GM12865 (cell line): ENCODE results near the gene SNORC.

Experiments
- DNase-seq: peaks from one replicate; pipeline ENCODE4 v3.0.0; 2010; ENCODE audit warnings: low read depth
- H3K4me3 ChIP-seq: 2 replicates; pipeline ENCODE4 v1.5.1; 2011; ENCODE audit warnings: mild to moderate bottlenecking, low read depth, low read length, control low read depth
- CTCF ChIP-seq: IDR thresholded peaks from 2 replicates; pipeline ENCODE4 v1.5.1; 2011; ENCODE audit warnings: low read length, control low read depth, low read depth, inconsistent platforms; ENCODE audit not compliant: insufficient read depth; ENCODE audit errors: missing control alignments

SNORC gene

GRCh38 chr2:232854082-232854481 is 16.0 kb upstream of the SNORC start:
- no peak for DNase-seq
- no peak for TF ChIP-seq CTCF
- H3K4me3 ChIP-seq = no peak overlapping the region

GRCh38 chr2:232857158-232857563 is 12.9 kb upstream of the SNORC start:
- no peak overlapping the region for H3K4me3 ChIP-seq
- no peak for TF ChIP-seq CTCF
- DNase-seq = no peak

- DNase-seq = no peak
- no peak for TF ChIP-seq CTCF
- no peak overlapping the region for H3K4me3 ChIP-seq
These were observed 10.6 kb upstream of the SNORC start for GRCh38 chr2:232859385-232859916.

- TF ChIP-seq CTCF = no peak
- DNase-seq = no peak
- H3K4me3 ChIP-seq = no peak overlapping the region
These were observed 9.3 kb upstream of the SNORC start for GRCh38 chr2:232860593-232861241.

GRCh38 chr2:232861353-232861752 is 8.7 kb upstream of the SNORC start:
- DNase-seq = no peak
- no peak overlapping the region for H3K4me3 ChIP-seq
- no peak for TF ChIP-seq CTCF

- TF ChIP-seq CTCF = no peak
- H3K4me3 ChIP-seq = no peak overlapping the region
- no peak for DNase-seq
These were observed 6.1 kb upstream of the SNORC start for GRCh38 chr2:232863996-232864395.

GRCh38 chr2:232865165-232865564 is 4.9 kb upstream of the SNORC start:
- no peak for DNase-seq
- no peak overlapping the region for H3K4me3 ChIP-seq
- TF ChIP-seq CTCF = no peak
